Endothelial cell of hepatic sinusoid (primary cell): ENCODE results near the gene LZTS3.
"Not testable (repeated sequence)": the region's sequence is repeated elsewhere in the genome, so short reads cannot be mapped to it uniquely, and the experiment has no call there.

ENCODE experiments used
- in situ Hi-C: cut with HindIII; loops from 2 replicates; pipeline ENCODE4 v1.10.0; 2017; ENCODE audit warnings: low sequenced_read_pairs

The LZTS3 gene

DNA sequence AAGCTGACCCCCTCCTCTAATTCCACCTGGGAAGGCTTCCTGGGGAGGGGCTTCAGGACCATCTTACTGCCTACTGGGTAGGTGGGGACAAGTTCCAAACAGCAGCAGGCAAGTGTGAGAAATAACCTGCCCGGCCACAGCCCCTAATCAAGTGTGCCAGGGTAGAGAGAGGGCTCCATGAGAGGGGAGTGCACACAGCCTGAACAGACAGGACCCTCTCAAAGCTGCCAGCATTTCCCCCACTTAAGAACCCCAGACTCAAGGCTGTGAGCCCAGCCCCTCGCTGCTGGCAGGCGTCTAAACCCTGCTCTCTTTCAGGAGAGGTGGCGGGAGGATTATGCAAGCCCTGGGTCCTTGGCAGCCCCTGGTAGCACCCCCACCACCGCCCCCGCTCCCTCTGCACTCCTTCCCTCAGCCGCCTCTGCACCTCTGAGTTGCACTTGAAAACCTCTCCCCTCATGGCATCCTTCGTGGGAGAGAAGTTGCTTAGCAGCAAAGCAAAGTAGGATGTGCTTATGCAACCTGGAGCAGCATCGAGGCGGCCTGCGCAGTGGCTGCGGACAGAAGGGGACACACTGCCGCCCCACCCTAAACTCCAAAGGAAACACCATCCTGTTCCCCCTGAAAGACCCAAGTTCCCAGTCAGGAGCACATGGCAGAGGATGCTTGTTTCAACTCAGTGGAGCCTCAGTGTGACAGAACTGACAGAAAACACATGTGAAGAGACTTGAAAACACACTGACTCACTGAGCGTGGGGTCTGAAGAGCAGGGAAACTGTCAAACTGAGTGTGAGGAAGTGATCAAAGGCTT, 20.7 kb upstream of the LZTS3 start:
- in situ Hi-C loops: no loop called here

DNA sequence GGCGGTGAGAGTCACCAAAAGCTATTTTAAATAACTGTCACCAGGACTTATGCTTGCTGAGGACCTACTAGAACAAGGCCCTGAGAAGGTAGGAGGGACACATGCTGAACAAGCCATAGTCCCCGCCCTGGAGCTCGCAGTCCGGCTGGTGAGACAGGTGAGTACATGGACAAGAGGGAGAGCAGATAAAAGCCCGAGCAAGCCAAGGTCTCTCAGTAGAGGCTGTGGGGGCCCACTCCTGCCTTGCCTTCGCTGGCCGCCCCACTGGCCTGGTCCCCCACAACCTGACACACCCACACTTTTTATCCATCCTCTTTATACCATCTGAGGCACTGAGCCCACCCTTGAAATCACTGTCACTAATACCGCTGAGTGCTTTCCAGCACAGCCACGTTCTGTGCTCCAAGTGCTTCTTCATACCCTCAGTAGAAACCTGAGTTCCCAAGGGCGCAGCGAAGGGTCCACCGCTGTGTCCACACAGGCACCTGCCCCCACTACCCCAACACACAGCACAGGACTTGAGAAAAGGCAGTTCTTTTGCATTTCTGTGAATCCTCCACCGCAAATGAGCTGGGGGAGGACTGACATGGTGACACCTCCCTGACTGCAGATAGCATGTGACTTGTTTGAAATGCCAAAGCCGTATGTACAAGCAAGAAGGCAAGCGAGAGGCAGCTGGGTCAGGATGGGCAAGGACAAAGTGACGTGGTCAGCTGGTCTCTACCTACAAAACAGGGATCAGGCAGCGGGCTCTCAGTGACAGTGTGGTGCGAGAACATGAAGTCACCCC, 19.1 kb upstream of the LZTS3 start:
- in situ Hi-C loops: no loop called here

DNA sequence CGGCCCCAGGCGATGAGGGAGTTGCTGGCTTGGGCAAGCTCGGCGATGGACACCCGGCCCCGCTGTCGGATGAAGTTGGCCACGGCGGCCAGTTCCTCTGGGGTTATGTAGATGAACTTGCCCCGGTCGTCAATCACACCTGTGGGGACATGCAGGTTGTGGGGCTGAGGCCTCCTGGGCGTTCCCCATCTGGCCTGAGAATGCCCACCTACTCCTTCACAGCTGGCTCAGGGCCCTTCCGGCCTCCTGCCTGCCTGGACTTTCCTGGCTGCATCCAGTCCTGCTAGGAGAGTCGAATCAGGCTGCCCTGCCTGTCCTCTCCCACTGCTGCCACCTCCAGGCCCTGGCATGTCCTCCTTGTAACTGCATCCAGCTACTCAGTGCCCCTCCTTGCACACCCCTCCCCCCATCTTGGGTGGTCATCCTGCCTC, 17.3 kb upstream of the LZTS3 start:
- in situ Hi-C loops: no loop called here

DNA sequence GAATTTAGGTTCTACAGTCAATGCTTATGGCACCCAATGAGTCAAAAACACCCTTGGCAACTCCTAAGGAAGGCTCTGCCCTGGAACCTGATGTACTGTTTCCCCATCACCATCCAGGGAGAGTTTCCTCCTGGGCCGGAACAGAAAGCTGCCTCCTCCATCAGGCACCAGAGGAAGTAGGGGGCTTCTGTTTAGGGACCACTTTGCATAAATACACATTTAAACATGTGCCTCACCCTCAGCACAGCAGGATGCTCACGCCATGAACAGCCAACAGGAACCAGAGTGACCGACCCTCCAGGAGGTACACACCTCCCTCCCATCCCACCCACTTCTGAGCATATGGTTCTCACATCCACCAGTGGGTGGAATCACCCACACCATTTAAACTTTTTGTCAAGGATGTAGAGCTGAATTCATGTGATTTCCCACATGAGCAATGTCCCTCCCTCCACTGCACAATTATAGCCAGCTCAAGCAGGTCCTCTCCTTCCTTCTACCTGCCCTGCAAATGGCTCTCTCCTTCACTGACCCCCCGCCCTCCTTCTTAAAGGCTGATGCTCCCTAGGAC, 16.3 kb upstream of the LZTS3 start:
- in situ Hi-C loops: no loop called here

DNA sequence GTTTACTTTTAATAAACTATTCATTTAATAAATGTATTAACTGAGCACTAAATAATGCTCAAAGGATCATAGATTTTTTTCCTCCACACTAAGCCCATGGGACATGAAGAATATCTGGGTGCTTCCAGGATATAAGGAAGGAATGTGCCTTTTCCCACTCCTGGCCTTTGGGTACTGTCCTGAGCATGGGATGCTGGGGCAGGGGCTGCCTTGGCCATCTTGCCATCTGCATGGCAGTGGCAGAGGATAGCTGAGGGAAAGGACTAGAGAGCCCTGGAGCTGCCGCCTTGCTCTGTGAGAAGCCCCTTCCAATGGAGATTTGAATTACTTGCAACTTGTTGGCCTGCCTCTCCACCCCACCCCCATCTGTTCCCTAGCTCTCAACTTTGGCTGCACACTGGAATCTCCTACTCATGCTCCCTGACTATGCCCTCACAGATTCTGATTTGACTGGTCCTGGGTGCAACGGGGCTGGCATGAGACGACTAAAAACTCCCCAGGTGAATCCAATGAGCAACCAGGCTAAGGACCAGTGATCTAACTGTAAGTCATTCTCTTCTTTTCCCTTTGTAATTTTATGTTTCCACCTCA, 15.6 kb upstream of the LZTS3 start:
- in situ Hi-C loops: no loop called here

DNA sequence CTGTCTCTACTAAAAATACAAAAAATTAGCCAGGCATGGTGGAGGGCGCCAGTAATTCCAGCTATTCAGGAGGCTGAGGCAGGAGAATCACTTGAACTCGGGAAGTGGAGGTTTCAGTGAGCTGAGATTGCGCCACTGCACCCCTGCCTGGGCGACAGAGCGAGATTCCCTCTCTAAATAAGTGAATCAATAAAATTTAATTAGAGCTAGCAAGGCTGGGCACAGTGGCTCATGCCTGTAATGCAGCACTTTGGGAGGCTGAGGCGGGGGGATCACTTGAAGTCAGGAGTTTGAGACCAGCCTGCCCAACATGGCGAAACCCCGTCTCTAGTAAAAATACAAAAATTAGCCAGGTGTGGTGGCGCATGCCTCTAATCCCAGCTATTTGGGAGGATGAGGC, 14.5 kb upstream of the LZTS3 start:
- in situ Hi-C loops: not testable (repeated sequence)

DNA sequence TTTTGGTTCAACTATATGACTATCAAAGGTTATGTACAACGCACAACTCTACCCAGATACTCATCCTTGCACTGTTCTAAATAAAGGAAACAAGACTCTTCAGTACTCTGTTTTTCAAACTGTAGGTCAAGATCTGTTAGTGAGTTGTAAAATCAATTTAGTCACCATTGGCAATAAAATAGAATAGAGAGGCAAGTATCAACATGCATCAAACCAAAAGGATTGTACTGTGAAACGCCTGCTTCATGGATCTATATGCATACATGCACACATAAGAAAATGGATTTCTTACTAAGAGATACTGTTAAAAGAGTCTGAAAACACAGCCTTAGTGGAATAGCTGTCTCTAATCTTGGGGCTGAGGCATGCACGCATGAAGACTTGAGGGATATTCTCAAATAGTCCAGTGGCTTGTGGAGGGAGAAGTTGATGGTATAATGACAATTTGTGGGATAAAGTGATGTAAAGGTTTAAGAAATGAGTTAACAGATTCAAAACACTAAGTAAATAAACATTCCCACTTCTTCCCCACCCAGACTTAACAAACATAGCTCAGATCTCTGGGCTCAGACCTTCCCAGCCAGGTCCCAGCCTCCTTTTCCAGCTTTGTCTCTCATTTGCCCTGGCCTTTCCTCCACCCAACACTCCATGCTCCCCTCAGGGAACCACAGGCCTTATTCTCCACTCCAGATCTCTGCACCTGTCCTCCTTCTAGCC, 10.7 kb upstream of the LZTS3 start:
- in situ Hi-C loops: no loop called here

DNA sequence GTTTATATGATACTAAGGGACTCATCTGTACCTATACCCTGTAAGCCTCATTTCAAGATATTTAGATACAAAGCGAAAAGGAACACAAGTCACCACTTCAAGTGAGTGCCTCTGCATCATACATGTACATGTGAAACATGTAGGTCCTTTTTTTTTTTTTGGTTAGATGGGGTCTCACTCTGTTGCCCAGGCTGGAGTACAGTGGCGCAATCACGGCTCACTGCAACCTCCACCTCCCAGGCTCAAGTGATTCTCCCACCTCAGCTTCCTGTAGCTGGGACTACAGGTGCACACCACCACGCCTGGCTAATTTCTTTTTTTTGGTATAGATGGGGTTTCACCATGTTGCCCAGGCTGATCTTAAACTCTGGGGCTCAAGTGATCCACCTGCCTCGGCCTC, 9.1 kb upstream of the LZTS3 start:
- in situ Hi-C loops: not testable (repeated sequence)

DNA sequence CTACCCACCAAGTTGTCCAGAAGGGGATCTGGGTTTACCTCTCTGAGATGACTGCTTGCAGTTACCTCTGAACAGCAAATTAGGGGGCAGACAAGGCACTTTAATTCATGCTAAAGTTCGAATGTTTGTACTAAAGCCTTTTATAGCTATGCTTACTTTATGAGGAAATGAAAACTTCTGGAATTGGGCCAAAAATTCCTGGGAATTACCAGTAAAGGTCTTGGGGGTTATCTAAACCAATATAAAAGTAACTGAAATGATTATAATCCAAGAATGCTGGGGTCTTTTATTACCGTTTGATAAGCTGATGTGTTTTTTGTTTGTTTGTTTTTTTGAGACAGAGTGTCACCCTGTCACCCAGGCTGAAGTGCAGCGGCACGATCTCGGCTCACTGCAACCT, 7.9 kb upstream of the LZTS3 start:
- in situ Hi-C loops: no loop called here

DNA sequence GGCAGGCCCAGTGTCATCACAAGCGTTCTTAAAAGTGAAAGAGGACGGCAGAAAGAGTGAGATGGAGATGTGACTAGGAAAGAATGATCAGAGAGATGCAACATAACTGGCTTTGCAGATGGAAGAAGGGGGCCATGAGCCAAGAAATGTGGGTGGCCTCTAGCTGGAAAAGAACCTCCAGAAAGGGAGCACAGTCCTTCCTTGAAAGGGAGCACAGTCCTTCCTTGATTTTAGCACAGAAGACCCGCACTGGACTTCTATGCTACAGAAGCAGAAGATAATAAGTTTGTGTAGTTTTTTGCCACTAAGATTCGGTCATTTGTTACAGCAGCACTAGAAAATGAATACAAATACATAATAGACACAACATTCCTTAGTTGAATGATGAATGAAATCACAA, 7.0 kb upstream of the LZTS3 start:
- in situ Hi-C loops: no loop called here

DNA sequence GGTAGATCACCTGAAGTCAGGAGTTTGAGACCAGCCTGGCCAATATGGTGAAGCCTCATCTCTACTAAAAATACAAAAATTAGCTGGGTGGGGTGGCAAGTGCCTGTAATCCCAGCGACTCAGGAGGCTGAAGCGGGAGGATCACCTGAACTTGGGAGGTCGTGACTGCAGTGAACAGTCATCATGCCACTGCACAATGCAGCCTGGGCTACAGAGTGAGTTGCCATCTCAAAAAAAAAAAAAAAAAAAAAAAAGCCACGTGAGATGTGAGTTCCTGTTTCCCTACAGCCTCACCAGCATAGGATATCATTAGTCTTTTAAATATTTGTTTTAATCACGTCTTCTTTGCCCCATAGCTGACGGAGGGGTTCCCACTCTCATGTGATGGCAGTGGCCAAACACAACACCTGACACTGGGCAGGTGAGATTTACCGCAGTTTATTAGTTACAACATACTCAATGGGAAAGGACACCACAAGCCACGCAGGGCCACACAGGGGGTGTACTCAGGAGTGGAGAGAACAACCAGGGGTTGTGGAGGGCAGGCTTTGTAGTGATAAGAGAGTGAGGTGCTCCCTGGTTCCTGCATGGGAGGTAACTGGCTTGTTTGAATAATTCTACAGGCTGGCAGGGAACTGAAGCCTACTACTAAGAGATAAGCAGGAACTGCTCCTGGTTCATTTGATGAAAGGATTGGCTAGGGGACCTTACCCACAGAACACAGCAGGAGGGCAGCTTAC, 4.6 kb upstream of the LZTS3 start:
- in situ Hi-C loops: no loop called here

DNA sequence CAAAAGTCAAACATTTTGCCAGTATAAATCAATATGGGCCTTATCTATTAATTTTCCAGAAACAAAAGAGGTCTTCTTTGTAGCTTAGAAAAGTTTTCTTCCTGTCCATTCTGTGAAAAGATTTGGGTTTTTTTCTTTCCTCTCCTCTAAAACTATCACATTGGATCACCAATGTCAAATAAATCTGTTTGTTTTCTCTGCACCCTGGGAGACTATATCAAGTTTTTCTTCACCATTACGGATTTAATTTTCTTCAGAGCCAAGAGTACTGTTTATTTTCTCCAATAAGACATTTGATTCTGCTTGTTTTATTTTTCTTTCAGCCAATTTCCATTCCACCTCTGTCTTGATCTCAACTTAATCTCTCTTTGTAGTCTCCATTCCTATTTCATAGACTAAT, 1.9 kb upstream of the LZTS3 start:
- in situ Hi-C loops: no loop called here

DNA sequence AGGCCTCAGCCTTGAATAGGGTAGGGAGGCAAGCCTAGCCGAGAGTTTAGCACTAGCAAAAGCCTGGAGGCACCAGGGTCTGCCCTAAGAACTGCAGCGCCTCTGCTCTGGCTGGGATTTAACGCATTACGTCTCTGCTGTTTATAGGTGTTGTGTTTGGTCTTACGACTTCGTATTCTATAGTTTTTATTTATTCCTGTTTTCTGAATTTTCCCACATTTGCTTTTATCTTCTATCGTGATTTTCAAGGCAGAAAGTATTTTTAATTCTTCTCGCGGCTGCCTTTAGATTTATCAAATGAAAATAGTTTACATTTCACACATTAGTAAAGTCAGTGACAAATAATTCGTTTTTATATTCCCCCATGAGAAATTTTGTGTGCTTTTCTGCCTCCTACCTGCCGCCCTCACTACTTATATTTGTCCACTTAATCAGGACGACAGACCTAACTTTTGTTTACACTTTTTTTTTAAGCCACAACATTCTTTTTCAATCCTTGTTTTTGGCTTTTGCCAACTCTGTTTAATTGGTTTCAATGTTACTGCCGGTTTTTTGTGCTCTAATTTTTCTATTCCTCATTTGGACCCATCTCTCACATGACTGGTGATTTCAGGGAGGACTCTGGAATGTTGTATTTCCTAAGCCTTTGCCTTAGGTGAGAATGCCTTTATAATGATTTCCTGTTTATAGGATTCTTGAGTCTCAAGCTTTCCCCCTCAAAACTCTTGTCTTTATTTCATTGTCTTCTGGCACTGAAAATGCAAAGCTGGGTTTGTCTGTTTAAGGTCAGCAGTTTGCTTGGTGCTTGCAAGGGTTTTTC, 1.3 kb upstream of the LZTS3 start:
- in situ Hi-C loops: no loop called here

DNA sequence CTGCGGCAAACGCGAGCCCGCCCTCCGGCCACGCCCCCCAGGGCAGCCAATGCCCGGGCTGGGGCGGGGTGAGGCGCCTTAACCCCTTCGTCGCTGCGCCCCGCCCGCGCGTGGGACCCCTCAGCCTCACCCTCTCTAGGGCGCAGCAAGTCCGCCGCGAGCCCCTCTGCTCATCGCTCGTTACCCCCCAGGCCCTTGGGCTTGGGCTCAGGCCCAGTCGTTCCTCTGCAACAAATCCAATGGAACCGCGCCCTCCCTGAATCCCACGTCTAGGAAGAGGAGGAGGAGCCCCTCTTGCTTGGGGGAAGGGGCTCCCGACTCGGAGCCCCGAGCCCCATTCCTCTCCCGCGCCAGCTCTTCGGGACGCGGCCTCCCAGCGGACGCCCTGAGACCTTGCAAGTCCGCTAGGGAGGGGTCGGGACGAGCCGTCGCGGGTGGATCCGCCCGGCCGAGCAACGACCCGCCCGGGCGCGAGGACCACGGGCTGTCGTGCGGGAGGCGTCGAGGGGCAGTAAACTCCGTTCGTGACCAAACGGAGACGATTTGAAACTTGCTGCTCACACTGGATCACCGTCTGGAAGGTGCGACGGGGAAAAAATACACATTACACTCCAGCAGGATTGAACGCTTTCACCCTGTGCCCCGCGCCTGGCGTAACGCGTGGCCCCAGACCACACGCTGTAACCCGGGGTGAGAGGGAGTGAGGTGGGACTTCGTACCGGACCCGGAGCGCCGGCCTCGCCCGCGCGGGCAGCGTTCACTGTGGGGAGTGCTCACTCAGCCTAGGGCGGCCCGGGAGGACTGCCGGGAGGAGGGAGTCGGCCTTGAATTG, 477 bp upstream of the LZTS3 start:
- in situ Hi-C loops: no loop called here

DNA sequence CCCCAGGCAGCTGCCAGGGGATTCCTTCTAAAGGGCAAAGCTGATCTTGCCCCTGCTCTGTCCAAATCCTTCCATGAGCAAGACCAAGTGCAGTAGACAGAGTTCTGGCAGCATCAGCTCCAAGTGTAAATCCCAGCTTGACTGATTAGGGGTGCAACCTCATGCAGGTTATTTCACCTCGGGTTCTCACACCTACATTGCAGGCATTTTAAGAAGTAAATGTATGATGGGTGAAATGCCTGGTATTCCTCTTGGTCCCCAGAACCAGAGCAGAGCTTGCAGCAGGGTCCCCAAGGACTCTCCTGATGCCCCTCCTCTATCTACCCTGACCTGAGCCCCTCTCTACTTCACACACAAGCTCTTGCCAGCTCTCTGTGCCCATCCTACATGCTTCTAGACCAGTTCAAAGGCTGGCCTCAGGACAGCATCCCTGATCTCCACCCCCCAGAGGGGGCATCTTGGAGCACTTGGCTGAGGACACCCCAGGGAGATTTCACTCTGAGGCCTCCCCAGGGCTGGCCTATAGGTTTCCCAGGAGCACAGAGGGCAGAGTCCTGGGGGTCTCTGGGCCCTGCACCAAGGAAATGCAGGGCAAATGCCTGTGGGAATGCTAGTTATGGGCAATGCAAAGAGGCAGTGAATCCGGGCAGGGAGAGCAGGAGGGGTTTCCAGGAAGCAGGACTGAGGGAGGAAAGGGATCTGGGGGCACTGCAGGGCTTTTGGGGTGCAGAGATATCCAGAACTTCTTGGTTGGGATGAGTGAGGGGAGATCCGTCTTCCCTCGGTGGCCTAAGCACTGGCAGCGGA, 1.0 kb downstream of the LZTS3 start:
- in situ Hi-C loops: no loop called here

DNA sequence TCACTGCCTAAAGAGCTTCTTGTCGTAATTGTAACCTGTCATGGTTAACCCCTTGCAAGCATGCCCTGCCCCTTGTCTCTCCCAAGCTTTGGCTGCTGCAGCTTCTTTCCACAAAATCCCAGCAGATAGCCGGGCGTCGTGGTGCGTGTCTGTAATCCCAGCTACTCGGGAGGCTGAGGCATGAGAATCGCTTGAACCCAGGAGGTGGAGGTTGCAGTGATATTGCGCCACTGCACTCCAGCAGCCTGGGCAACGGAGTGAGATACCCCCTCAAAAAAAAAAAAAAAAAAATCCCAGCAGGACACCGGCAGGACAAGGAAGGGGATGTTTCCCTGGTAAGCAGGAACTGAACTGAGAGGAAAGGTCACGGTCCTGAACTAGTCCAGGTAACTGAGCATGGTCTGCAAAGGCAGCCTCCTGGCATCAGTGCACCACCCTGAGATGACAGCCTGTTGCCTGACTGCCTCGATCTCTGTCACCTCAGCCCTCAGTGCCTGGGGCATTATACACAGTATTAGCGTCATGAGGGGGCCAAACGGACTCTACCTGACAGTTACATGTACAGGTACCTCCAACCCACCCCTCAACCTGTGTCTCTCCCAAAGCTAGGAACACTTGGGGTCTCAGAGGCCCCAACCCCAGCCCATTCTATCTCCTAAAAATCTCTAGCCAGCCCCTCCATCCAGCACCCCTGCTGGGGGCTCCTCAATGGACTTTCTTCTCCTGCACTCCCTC, 1.8 kb downstream of the LZTS3 start:
- in situ Hi-C loops: no loop called here
